Vagina (tissue), 2 donors: ENCODE data around the gene LAMA2. TPM values are rescaled to one million over a fixed set of nuclear protein-coding genes. Genes with fewer than 3 reads are reported as not detected.

Experiments used
- DNase-seq, 2 donors: peaks; one replicate each; pipeline ENCODE4 v3.0.0-alpha.2; 2017; ENCODE audit errors: extremely low spot score in 2 of 2
- H3K27ac ChIP-seq: fragments of 200-600 bp; sonication (generic); one replicate; pipeline ENCODE4 v1.5.1; 2019
- H3K27me3 ChIP-seq: fragments of 200-600 bp; sonication (generic); one replicate; pipeline ENCODE4 v1.5.1; 2019
- H3K36me3 ChIP-seq, 2 donors: fragments of 200-600 bp; sonication (generic); one replicate each; pipeline ENCODE4 v1.5.1; 2017 to 2019
- H3K4me1 ChIP-seq: fragments of 200-600 bp; sonication (generic); one replicate; pipeline ENCODE4 v1.5.1; 2019
- H3K4me3 ChIP-seq, 2 donors: fragments of 200-600 bp; sonication (generic); 1 replicate in 1 of 2; 2 replicates in 1 of 2; pipeline ENCODE4 v1.5.1; 2016 to 2019
- H3K9me3 ChIP-seq: fragments of 200-600 bp; sonication (generic); one replicate; pipeline ENCODE4 v1.5.1; 2019
- POLR2A ChIP-seq, 2 donors: fragments of 450-650 bp; IDR thresholded peaks; one replicate each; pipeline ENCODE4 v1.6.1; 2017; ENCODE audit warnings: antibody characterized with exemption in 2 of 2, mild to moderate bottlenecking in 2 of 2, moderate library complexity in 2 of 2
- POLR2AphosphoS5 ChIP-seq, 2 donors: sonication (generic); formaldehyde crosslinking; IDR thresholded peaks; one replicate each; pipeline ENCODE4 v1.9.0; 2017; ENCODE audit warnings: antibody characterized with exemption in 2 of 2, mild to moderate bottlenecking in 2 of 2, low read depth in 1 of 2; ENCODE audit not compliant: insufficient read depth in 1 of 2
- intact Hi-C: fragments of 100-400 bp; cut with DNase I; formaldehyde crosslinking; loops from one replicate; pipeline ENCODE4 v1.15.1; 2023
- total RNA-seq: library from RNA; depleted of rRNA; stranded (reverse); fragments of >200 nt; gene quantifications from one replicate; pipeline ENCODE4 v1.2.3, GENCODE V29; 2016
- TF ChIP-seq, protein P1 (sequence below), 3 experiments: fragments of 450-650 bp in 2 of 3; fragments of 200-600 bp in 1 of 3; sonication (generic) in 1 of 3; IDR thresholded peaks; one replicate each; pipeline ENCODE4 v1.5.1; 2017 to 2019; ENCODE audit warnings: antibody characterized with exemption in 3 of 3, mild to moderate bottlenecking in 2 of 3, moderate library complexity in 2 of 3

Gene LAMA2
- total RNA-seq, 1 donor from 2014 or later, result 91.1 TPM

DNA sequence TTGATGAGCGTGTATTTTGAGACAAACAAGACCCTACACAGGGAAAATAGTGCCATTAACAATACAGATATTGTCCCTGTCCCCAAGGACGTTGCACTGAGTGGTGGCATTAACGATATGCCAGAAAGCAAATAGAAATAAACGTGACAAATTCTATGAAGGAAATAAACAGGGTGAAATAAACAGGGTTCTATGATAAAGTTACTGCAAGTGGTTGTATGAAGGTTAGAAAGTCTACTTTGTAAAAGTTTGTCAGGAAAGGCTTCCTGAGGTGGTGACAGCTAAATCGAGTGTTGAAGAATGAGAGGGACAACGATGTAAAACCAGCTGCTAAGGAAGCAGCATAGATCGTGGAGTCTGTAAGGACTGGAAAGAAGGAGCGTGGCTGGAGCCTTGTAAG, 380.2 kb downstream of the LAMA2 start:
- TF ChIP-seq POLR2AphosphoS5 (IDR thresholded peaks at IDR 0.05; ENCODE audit: insufficient read depth in 1 of 2, low read depth in 1 of 2), result no peak
- no peak for TF ChIP-seq POLR2A (IDR thresholded peaks at IDR 0.05)
- TF ChIP-seq, protein P1, sequence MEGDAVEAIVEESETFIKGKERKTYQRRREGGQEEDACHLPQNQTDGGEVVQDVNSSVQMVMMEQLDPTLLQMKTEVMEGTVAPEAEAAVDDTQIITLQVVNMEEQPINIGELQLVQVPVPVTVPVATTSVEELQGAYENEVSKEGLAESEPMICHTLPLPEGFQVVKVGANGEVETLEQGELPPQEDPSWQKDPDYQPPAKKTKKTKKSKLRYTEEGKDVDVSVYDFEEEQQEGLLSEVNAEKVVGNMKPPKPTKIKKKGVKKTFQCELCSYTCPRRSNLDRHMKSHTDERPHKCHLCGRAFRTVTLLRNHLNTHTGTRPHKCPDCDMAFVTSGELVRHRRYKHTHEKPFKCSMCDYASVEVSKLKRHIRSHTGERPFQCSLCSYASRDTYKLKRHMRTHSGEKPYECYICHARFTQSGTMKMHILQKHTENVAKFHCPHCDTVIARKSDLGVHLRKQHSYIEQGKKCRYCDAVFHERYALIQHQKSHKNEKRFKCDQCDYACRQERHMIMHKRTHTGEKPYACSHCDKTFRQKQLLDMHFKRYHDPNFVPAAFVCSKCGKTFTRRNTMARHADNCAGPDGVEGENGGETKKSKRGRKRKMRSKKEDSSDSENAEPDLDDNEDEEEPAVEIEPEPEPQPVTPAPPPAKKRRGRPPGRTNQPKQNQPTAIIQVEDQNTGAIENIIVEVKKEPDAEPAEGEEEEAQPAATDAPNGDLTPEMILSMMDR (IDR thresholded peaks at IDR 0.05), result no peak
- Histone ChIP-seq H3K27ac (no peak overlapping the region), H3K36me3 (no peaks in the 10 kb centered on the region), H3K4me1 (no peaks in the 10 kb centered on the region), H3K9me3 (no peaks in the 10 kb centered on the region), H3K4me3 (no peak overlapping the region), H3K27me3 (no peaks in the 10 kb centered on the region)
- DNase-seq, result no peak
- intact Hi-C loops, result no loop called here

DNA sequence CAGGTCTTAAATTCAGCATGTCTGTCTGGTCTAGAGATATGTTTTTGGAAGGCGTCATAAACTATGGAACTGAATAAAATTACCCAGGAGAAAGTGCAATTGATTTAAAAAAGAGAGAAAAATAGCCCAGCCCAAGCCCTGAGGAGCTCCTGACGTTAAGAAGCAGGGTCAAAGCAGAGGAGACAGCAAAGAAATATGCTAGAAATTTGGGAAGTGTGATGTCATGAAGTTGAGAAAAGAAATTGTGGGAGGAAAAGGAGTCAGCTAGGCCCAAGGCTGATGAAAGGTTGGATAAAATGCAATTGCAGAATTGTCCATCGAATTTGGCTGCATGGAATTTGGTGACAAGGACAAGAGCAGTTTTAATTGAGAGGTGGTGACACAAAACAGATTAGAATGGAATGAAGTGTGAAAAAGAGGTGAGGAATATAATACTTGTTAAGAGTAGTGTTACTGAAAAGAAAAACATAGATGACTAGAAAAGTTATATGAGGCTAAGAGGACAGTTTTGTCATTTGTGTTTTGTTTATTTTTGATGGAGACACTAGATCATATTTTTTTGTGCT, 381.6 kb downstream of the LAMA2 start:
- no peaks in the 10 kb centered on the region for H3K36me3 ChIP-seq
- H3K4me1 ChIP-seq, result no peaks in the 10 kb centered on the region
- no peak for DNase-seq
- TF ChIP-seq POLR2AphosphoS5 (IDR thresholded peaks at IDR 0.05; ENCODE audit: insufficient read depth in 1 of 2, low read depth in 1 of 2), result no peak
- TF ChIP-seq, protein P1 (IDR thresholded peaks at IDR 0.05), result no peak
- no peak for TF ChIP-seq POLR2A (IDR thresholded peaks at IDR 0.05)
- H3K27me3 ChIP-seq, result no peaks in the 10 kb centered on the region
- intact Hi-C loops, result no loop called here
- no peak overlapping the region for H3K27ac ChIP-seq
- no peaks in the 10 kb centered on the region for H3K9me3 ChIP-seq
- no peak overlapping the region for H3K4me3 ChIP-seq

DNA sequence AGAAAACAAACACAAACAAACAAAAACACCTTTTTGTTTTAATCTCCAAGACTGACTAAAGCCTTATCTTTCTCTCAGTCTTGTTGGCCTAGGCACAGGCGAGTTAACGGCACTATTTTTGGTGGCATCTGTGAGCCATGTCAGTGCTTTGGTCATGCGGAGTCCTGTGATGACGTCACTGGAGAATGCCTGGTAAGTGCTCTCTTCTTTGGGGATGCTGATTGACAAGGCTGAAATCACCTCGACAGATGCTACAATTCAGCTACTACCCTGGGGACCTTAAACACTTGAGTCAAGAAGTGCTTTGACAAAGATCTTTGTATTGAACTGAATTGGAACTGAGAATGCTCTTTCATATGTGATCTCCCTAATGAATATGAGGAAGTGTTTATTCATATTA, 384.1 kb downstream of the LAMA2 start:
- H3K9me3 ChIP-seq, result no peaks in the 10 kb centered on the region
- H3K4me1 ChIP-seq, result no peaks in the 10 kb centered on the region
- intact Hi-C loops, result no loop called here
- TF ChIP-seq POLR2A (IDR thresholded peaks at IDR 0.05), result no peak
- TF ChIP-seq, protein P1 (IDR thresholded peaks at IDR 0.05), result no peak
- no peak for TF ChIP-seq POLR2AphosphoS5 (IDR thresholded peaks at IDR 0.05; ENCODE audit: insufficient read depth in 1 of 2, low read depth in 1 of 2)
- no peaks in the 10 kb centered on the region for H3K36me3 ChIP-seq
- H3K27ac ChIP-seq, result no peak overlapping the region
- no peak for DNase-seq
- H3K27me3 ChIP-seq, result no peaks in the 10 kb centered on the region
- no peak overlapping the region for H3K4me3 ChIP-seq

GRCh38 chr6:129269076-129269475, 386.1 kb downstream of the LAMA2 start:
- no peaks in the 10 kb centered on the region for H3K4me1 ChIP-seq
- no peak for TF ChIP-seq POLR2AphosphoS5 (IDR thresholded peaks at IDR 0.05; ENCODE audit: insufficient read depth in 1 of 2, low read depth in 1 of 2)
- TF ChIP-seq POLR2A (IDR thresholded peaks at IDR 0.05), result no peak
- TF ChIP-seq, protein P1 (IDR thresholded peaks at IDR 0.05), result no peak
- no peak for DNase-seq
- H3K9me3 ChIP-seq, result no peaks in the 10 kb centered on the region
- intact Hi-C loops, result no loop called here
- no peaks in the 10 kb centered on the region for H3K27me3 ChIP-seq
- no peak overlapping the region for H3K27ac ChIP-seq
- no peaks in the 10 kb centered on the region for H3K36me3 ChIP-seq
- H3K4me3 ChIP-seq, result no peak overlapping the region

DNA sequence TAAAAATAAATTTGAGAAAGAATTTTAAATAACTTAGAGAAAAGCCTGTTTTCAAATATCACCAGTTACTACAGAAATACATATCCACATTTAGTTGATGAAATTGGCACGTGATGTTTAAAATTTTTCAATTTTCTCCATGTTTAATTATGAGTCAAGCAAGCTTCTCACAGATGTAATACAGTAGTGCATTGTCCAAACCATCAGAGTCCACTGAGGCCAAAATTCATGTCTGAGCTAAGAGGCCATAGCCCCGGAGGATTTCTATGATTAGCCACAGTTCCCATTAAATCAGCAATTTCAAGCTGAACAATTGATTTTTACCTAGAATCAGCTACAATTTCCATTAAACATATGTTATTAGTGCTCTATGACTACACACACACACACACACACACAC, 387.0 kb downstream of the LAMA2 start:
- H3K27me3 ChIP-seq, result no peaks in the 10 kb centered on the region
- DNase-seq, result no peak
- H3K36me3 ChIP-seq, result no peaks in the 10 kb centered on the region
- H3K9me3 ChIP-seq, result no peaks in the 10 kb centered on the region
- H3K27ac ChIP-seq, result no peak overlapping the region
- TF ChIP-seq, protein P1 (IDR thresholded peaks at IDR 0.05), result no peak
- TF ChIP-seq POLR2A (IDR thresholded peaks at IDR 0.05) (no peak), POLR2AphosphoS5 (IDR thresholded peaks at IDR 0.05; ENCODE audit: insufficient read depth in 1 of 2, low read depth in 1 of 2) (no peak)
- intact Hi-C loops, result no loop called here
- H3K4me3 ChIP-seq, result no peak overlapping the region
- H3K4me1 ChIP-seq, result no peaks in the 10 kb centered on the region
